NB4 (cell line): ENCODE results near the gene PIP4K2A.

Source experiments
- MYC ChIP-seq: IDR thresholded peaks from 2 replicates; pipeline ENCODE4 v1.6.1; 2011; ENCODE audit warnings: low read depth, low read length
- POLR2A ChIP-seq: IDR thresholded peaks from 2 replicates; pipeline ENCODE4 v1.6.1; 2011; ENCODE audit warnings: mild to moderate bottlenecking; ENCODE audit not compliant: insufficient read length; ENCODE audit errors: extremely low read depth
- TF ChIP-seq, protein P1 (sequence below): IDR thresholded peaks from one replicate; pipeline ENCODE4 v1.5.1; 2012; ENCODE audit warnings: low read depth, low read length
- TF ChIP-seq, protein P2 (sequence below): IDR thresholded peaks from 2 replicates; pipeline ENCODE4 v1.6.1; 2011; ENCODE audit warnings: low read depth, low read length

DNA sequence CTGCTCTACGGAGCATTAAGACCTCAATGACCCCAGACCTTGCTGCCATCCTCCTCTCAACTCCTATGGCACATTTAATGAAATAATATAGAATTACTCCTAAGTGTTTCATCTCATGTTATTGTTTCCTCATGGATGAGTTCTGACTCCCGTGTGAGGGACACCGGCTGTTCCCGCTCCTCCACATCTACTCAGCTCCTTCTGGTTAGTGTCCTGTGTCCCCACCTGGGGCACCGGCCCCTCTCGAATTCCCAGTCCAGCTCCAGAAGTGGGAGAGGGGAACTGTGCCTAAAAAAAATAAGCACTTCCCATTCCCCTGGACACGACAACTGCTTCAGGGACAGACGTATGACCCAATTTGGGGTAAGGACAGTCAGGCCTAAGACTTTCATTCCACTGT lies 58.3 kb downstream of the PIP4K2A start:
- TF ChIP-seq, protein P1, sequence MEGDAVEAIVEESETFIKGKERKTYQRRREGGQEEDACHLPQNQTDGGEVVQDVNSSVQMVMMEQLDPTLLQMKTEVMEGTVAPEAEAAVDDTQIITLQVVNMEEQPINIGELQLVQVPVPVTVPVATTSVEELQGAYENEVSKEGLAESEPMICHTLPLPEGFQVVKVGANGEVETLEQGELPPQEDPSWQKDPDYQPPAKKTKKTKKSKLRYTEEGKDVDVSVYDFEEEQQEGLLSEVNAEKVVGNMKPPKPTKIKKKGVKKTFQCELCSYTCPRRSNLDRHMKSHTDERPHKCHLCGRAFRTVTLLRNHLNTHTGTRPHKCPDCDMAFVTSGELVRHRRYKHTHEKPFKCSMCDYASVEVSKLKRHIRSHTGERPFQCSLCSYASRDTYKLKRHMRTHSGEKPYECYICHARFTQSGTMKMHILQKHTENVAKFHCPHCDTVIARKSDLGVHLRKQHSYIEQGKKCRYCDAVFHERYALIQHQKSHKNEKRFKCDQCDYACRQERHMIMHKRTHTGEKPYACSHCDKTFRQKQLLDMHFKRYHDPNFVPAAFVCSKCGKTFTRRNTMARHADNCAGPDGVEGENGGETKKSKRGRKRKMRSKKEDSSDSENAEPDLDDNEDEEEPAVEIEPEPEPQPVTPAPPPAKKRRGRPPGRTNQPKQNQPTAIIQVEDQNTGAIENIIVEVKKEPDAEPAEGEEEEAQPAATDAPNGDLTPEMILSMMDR = no peak
- TF ChIP-seq, protein P2, sequence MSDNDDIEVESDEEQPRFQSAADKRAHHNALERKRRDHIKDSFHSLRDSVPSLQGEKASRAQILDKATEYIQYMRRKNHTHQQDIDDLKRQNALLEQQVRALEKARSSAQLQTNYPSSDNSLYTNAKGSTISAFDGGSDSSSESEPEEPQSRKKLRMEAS = no peak
- TF ChIP-seq POLR2A = no peak
- TF ChIP-seq MYC = no peak
